ENCODE data around the gene KBTBD4. TPM values are rescaled to one million over a fixed set of nuclear protein-coding genes. Genes with fewer than 3 reads are reported as not detected.
"Not testable (repeated sequence)": the region's sequence is repeated elsewhere in the genome, so short reads cannot be mapped to it uniquely, and the experiment has no call there.

Gene KBTBD4
- total RNA-seq, 2 experiments from 2014 or later, result 15.4 to 16.3 TPM

GRCh38 chr11:47533690-47534151 is 45.0 kb downstream of the KBTBD4 start:
- Mint-ChIP-seq H3K36me3 (ENCODE audit: low read depth) (peaks cover 16% of the 10 kb centered on the region), H3K27me3 (no peaks in the 10 kb centered on the region), H3K27ac (no peak overlapping the region), H3K4me3 (no peak overlapping the region), H3K4me1 (ENCODE audit: low read depth) (peaks cover 42% of the 10 kb centered on the region), H3K9me3 (no peaks in the 10 kb centered on the region)
- ATAC-seq (no peak), DNase-seq (no peak)
- ChIA-PET CTCF (interaction anchor here (1.5 kb wide), 2 partner anchors 12 to 18 kb away, joined by 3 to 5 read pairs; no protein-coding TSS in a partner anchor), POLR2A (interaction anchor here (1.4 kb wide), 1 partner anchor 10 kb away, joined by 3 read pairs; no protein-coding TSS in a partner anchor)
- TF ChIP-seq CTCF (IDR thresholded peaks at IDR 0.05), result no peak
- intact Hi-C loops (cut with micrococcal nuclease), result no loop called here

- Mint-ChIP-seq H3K9me3 (no peaks in the 10 kb centered on the region), H3K4me3 (no peak overlapping the region), H3K36me3 (ENCODE audit: low read depth) (peaks cover 14% of the 10 kb centered on the region), H3K4me1 (ENCODE audit: low read depth) (peaks cover 44% of the 10 kb centered on the region), H3K27ac (peak overlapping the region; percentile 55), H3K27me3 (no peaks in the 10 kb centered on the region)
- DNase-seq (no peak), ATAC-seq (peak; percentile 42)
- CTCF ChIA-PET, result interaction anchor here (0.9 to 1.9 kb wide), 4 partner anchors 17 to 121 kb away, joined by 4 to 5 read pairs (median 4); no protein-coding TSS in a partner anchor
- intact Hi-C loops (cut with micrococcal nuclease), result no loop called here
- POLR2A ChIA-PET, result interaction anchor here (0.6 to 1.4 kb wide), 6 partner anchors 9 to 46 kb away, joined by 3 to 4 read pairs (median 3); partner anchors contain the start of gene KBTBD4
- no peak for TF ChIP-seq CTCF (IDR thresholded peaks at IDR 0.05)
These were observed 46.1 kb downstream of the KBTBD4 start for GRCh38 chr11:47532597-47533213.

- DNase-seq (no peak), ATAC-seq (no peak)
- Mint-ChIP-seq H3K4me1 (ENCODE audit: low read depth) (peaks cover 44% of the 10 kb centered on the region), H3K36me3 (ENCODE audit: low read depth) (peaks cover 12% of the 10 kb centered on the region), H3K27me3 (no peaks in the 10 kb centered on the region), H3K9me3 (no peaks in the 10 kb centered on the region), H3K27ac (no peak overlapping the region), H3K4me3 (no peak overlapping the region)
- intact Hi-C loops (cut with micrococcal nuclease), result no loop called here
- ChIA-PET CTCF (interaction anchor here (1.0 to 1.9 kb wide), 6 partner anchors 8 to 269 kb away, joined by 3 to 5 read pairs (median 4); no protein-coding TSS in a partner anchor), POLR2A (interaction anchor here (0.9 to 1.6 kb wide), 4 partner anchors 8 to 47 kb away, joined by 3 to 5 read pairs (median 4); partner anchors contain the start of gene KBTBD4)
- no peak for TF ChIP-seq CTCF (IDR thresholded peaks at IDR 0.05)
These were observed 47.1 kb downstream of the KBTBD4 start for GRCh38 chr11:47531666-47532065.

- H3K4me3 Mint-ChIP-seq; intact Hi-C loops (cut with micrococcal nuclease); DNase-seq; H3K9me3 Mint-ChIP-seq; H3K27me3 Mint-ChIP-seq; ATAC-seq: not testable (repeated sequence)
- POLR2A ChIA-PET, result interaction anchor here (0.6 to 1.6 kb wide), 3 partner anchors 9 to 37 kb away, joined by 3 to 5 read pairs (median 5); no protein-coding TSS in a partner anchor
- Mint-ChIP-seq H3K36me3 (ENCODE audit: low read depth) (peaks cover 10% of the 10 kb centered on the region), H3K27ac (peak overlapping the region; percentile 72), H3K4me1 (ENCODE audit: low read depth) (peaks cover 51% of the 10 kb centered on the region)
- CTCF ChIA-PET, result interaction anchor here (1.0 to 1.9 kb wide), 3 partner anchors 9 to 23 kb away, joined by 3 to 4 read pairs (median 4); no protein-coding TSS in a partner anchor
These were observed 48.0 kb downstream of the KBTBD4 start for GRCh38 chr11:47530721-47531120.

- ATAC-seq (no peak), DNase-seq (no peak)
- ChIA-PET POLR2A (interaction anchor here (0.6 to 0.8 kb wide), 2 partner anchors 11 to 15 kb away, joined by 3 to 5 read pairs; no protein-coding TSS in a partner anchor), CTCF (no interaction called here)
- Mint-ChIP-seq H3K4me1 (ENCODE audit: low read depth) (peaks cover 55% of the 10 kb centered on the region), H3K36me3 (ENCODE audit: low read depth) (peaks cover 10% of the 10 kb centered on the region), H3K27me3 (no peaks in the 10 kb centered on the region), H3K9me3 (no peaks in the 10 kb centered on the region), H3K27ac (peak overlapping the region; percentile 72), H3K4me3 (no peak overlapping the region)
- TF ChIP-seq CTCF (IDR thresholded peaks at IDR 0.05), result no peak
- intact Hi-C loops (cut with micrococcal nuclease), result no loop called here
These were observed 48.8 kb downstream of the KBTBD4 start for GRCh38 chr11:47529951-47530350.

Data from activated CD8-positive, alpha-beta T cell treated with anti-CD3 and anti-CD28 coated beads for 36 hours (primary cell).